ELR (cell line): Measurements from ENCODE around the gene NRAS.
A peak's percentile ranks its signal among the peaks of the same experiment; 100 is the strongest.

Experiments
- DNase-seq: peaks from one replicate; pipeline ENCODE4 v3.0.0-alpha.2; 2015; ENCODE audit warnings: low read depth

NRAS gene

GRCh38 chr1:114677691-114678090 is 38.9 kb downstream of the NRAS start:
- no peak for DNase-seq

GRCh38 chr1:114676115-114676514 is 40.5 kb downstream of the NRAS start:
- DNase-seq: no peak

- no peak for DNase-seq
Observed at GRCh38 chr1:114671939-114672275, 44.7 kb downstream of the NRAS start.

GRCh38 chr1:114671011-114671938 is 45.3 kb downstream of the NRAS start:
- DNase-seq: peak; percentile 56

GRCh38 chr1:114670083-114671010 is 46.2 kb downstream of the NRAS start:
- DNase-seq: peak; percentile 93

GRCh38 chr1:114669562-114670082 is 46.9 kb downstream of the NRAS start, which contains the start of gene DENND2C:
Gene DENND2C, minus strand, starts transcription at chr1:114670049. Its CDS starts 44,065 bp downstream, at chr1:114625984.
- DNase-seq: no peak

GRCh38 chr1:114668784-114669561 is 47.6 kb downstream of the NRAS start:
- peak; percentile 76 for DNase-seq

GRCh38 chr1:114668373-114668772 is 48.2 kb downstream of the NRAS start:
- DNase-seq: no peak

- no peak for DNase-seq
Observed at GRCh38 chr1:114666954-114667353, 49.6 kb downstream of the NRAS start.

GRCh38 chr1:114660238-114660637 is 56.3 kb downstream of the NRAS start:
- no peak for DNase-seq
